ENCODE data around the gene TEC. TPM values are rescaled to one million over a fixed set of nuclear protein-coding genes. Genes with fewer than 3 reads are reported as not detected.
"Not testable (repeated sequence)": the region's sequence is repeated elsewhere in the genome, so short reads cannot be mapped to it uniquely, and the experiment has no call there.

The TEC gene
- total RNA-seq, 1 experiment from 2014 or later, result 1.2 TPM

- not testable (repeated sequence) for DNase-seq; H3K27me3 ChIP-seq (ENCODE audit: control insufficient read depth, insufficient read depth, low read length); H3K36me3 ChIP-seq (replicated peaks; ENCODE audit: control insufficient read depth, insufficient read depth, low read length); H3K4me3 ChIP-seq (ENCODE audit: insufficient read depth, low read depth, low read length)
These were observed 16.4 kb upstream of the TEC start for GRCh38 chr4:48286060-48286459.

GRCh38 chr4:48285640-48286039 is 16.0 kb upstream of the TEC start:
- H3K4me3 ChIP-seq (ENCODE audit: insufficient read depth, low read depth, low read length); H3K27me3 ChIP-seq (ENCODE audit: control insufficient read depth, insufficient read depth, low read length); DNase-seq; H3K36me3 ChIP-seq (replicated peaks; ENCODE audit: control insufficient read depth, insufficient read depth, low read length): not testable (repeated sequence)

DNA sequence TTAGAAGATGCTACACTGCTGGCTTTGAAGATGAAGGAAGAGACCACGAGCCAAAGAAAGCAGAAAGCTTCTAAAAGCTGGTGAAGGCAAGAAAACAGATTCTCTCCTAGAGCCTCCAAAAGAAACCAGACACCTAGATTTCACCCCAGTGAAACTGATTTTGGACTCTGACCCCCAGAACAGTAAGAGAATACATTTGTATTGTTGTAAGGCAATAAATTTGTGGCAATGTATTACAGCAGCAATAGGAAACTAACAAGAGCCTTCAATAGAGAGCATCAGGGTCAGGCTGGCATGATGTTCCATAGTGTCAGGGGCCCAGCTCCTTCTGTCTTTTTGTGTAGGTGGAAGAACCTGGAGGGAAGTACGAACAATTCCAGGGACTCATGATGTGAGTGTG is 6.0 kb upstream of the TEC start:
- Histone ChIP-seq H3K36me3 (replicated peaks; ENCODE audit: control insufficient read depth, insufficient read depth, low read length) (no peaks in the 10 kb centered on the region), H3K27me3 (ENCODE audit: control insufficient read depth, insufficient read depth, low read length) (peaks cover 1% of the 10 kb centered on the region; the same call in 1 of the 2 replicates), H3K4me3 (ENCODE audit: insufficient read depth, low read depth, low read length) (no peak overlapping the region)
- DNase-seq, result no peak

DNA sequence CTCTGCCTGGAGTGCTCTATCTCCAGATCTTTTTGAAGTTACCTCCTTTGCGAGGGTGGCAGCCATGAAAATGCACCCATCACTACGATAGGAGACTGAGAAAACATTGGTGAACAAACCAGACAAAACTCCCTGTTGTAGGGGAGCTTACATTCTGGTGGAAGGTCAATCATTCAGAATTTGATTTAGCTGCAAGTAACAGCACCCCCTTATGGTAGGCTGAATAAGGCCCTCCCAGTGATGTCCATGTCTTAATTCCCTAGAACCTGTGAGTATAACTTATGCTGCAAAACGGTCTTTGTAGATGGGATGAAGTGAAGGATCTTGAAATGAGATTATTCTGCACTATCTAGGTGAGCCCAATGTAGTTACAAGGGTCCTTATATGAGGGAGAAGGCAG is 5.6 kb upstream of the TEC start:
- Histone ChIP-seq H3K27me3 (ENCODE audit: control insufficient read depth, insufficient read depth, low read length) (peaks cover 1% of the 10 kb centered on the region; the same call in 1 of the 2 replicates), H3K36me3 (replicated peaks; ENCODE audit: control insufficient read depth, insufficient read depth, low read length) (no peaks in the 10 kb centered on the region), H3K4me3 (ENCODE audit: insufficient read depth, low read depth, low read length) (no peak overlapping the region)
- peak; percentile 61 for DNase-seq

- DNase-seq, result no peak
- Histone ChIP-seq H3K4me3 (ENCODE audit: insufficient read depth, low read depth, low read length) (no peak overlapping the region), H3K27me3 (ENCODE audit: control insufficient read depth, insufficient read depth, low read length) (peaks cover 1% of the 10 kb centered on the region; the same call in 1 of the 2 replicates), H3K36me3 (replicated peaks; ENCODE audit: control insufficient read depth, insufficient read depth, low read length) (no peaks in the 10 kb centered on the region)
These were observed 2.0 kb upstream of the TEC start for GRCh38 chr4:48271626-48272025.

- Histone ChIP-seq H3K27me3 (ENCODE audit: control insufficient read depth, insufficient read depth, low read length) (peaks cover 1% of the 10 kb centered on the region; the same call in 1 of the 2 replicates), H3K4me3 (ENCODE audit: insufficient read depth, low read depth, low read length) (no peak overlapping the region), H3K36me3 (replicated peaks; ENCODE audit: control insufficient read depth, insufficient read depth, low read length) (no peaks in the 10 kb centered on the region)
- no peak for DNase-seq
These were observed 1.4 kb upstream of the TEC start for GRCh38 chr4:48270951-48271473.

DNA sequence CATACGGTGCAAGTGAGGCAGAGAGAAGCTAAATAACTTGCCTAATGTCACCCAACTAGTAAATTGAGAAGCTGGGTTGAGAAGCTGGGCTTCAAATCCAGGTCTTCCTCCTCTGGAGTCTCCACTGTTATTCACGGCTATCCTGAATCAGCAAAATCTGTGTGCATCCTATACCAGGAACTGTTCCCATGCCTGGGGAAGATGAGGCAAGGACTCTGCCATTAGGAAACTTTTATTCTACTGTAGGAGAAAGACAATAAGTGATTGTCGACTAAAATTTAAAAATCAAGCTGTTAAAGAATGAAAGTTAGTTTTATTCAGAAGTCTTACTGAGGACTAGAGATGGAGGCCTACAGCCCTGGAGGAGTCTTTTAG is 872 bp upstream of the TEC start:
- Histone ChIP-seq H3K27me3 (ENCODE audit: control insufficient read depth, insufficient read depth, low read length) (peaks cover 1% of the 10 kb centered on the region; the same call in 1 of the 2 replicates), H3K36me3 (replicated peaks; ENCODE audit: control insufficient read depth, insufficient read depth, low read length) (no peaks in the 10 kb centered on the region), H3K4me3 (ENCODE audit: insufficient read depth, low read depth, low read length) (peak overlapping the region; percentile 60)
- DNase-seq, result peak; percentile 17

- peak overlapping the region; percentile 88 for H3K4me3 ChIP-seq (ENCODE audit: insufficient read depth, low read depth, low read length)
- H3K27me3 ChIP-seq (ENCODE audit: control insufficient read depth, insufficient read depth, low read length), result peaks cover 1% of the 10 kb centered on the region; the same call in 1 of the 2 replicates
- H3K36me3 ChIP-seq (replicated peaks; ENCODE audit: control insufficient read depth, insufficient read depth, low read length), result no peaks in the 10 kb centered on the region
- peak; percentile 98 for DNase-seq
These were observed 354 bp upstream of the TEC start for GRCh38 chr4:48269861-48270522.

- DNase-seq, result no peak
- H3K36me3 ChIP-seq (replicated peaks; ENCODE audit: control insufficient read depth, insufficient read depth, low read length), result no peaks in the 10 kb centered on the region
- no peak overlapping the region for H3K4me3 ChIP-seq (ENCODE audit: insufficient read depth, low read depth, low read length)
- H3K27me3 ChIP-seq (ENCODE audit: control insufficient read depth, insufficient read depth, low read length), result peaks cover 1% of the 10 kb centered on the region; the same call in 1 of the 2 replicates
These were observed 2.1 kb downstream of the TEC start for GRCh38 chr4:48267574-48267973.

DNA sequence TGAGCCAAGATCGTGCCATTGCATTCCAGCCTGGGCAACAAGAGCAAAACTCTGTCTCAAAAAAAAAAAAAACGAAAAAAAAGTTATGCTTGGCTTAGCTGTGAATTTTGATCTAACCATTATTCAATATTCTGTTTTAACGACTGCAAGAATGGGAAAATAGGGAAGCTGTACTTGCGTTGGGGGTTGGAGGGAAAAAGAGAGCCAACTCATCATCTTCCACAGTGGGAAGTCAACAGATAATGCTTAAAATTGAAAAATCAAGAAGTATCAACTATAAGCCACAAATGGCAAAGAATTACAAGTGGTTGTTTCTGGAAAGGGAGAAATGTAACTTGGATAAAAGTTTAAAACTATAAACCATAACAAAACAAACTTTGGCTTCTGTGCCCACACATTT is 2.9 kb downstream of the TEC start:
- DNase-seq, result no peak
- peaks cover 1% of the 10 kb centered on the region; the same call in 1 of the 2 replicates for H3K27me3 ChIP-seq (ENCODE audit: control insufficient read depth, insufficient read depth, low read length)
- H3K4me3 ChIP-seq (ENCODE audit: insufficient read depth, low read depth, low read length), result no peak overlapping the region
- no peaks in the 10 kb centered on the region for H3K36me3 ChIP-seq (replicated peaks; ENCODE audit: control insufficient read depth, insufficient read depth, low read length)

GRCh38 chr4:48262926-48263325 is 6.7 kb downstream of the TEC start:
- DNase-seq, result no peak
- no peaks in the 10 kb centered on the region for H3K36me3 ChIP-seq (replicated peaks; ENCODE audit: control insufficient read depth, insufficient read depth, low read length)
- H3K4me3 ChIP-seq (ENCODE audit: insufficient read depth, low read depth, low read length), result no peak overlapping the region
- H3K27me3 ChIP-seq (ENCODE audit: control insufficient read depth, insufficient read depth, low read length), result no peaks in the 10 kb centered on the region

DNA sequence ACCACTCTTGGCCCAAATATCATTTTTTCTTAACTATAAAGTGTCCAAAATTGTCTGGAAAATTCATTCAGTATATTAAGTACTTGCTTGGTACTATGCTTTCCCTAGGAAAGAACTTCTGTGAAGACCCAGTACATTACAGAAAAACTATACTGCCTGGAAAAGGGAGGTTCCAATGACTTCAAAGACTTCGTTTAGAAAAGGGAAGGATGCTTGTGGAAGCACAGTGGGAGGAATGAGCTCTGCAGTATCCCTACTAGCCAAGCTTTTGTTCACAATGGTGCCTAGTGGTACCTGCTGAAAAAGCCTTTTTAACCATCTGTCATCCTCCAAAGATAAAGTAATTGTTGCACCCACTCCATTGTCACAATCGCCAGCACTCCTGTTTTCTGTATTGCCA is 7.2 kb downstream of the TEC start:
- H3K27me3 ChIP-seq (ENCODE audit: control insufficient read depth, insufficient read depth, low read length), result no peaks in the 10 kb centered on the region
- no peak for DNase-seq
- no peaks in the 10 kb centered on the region for H3K36me3 ChIP-seq (replicated peaks; ENCODE audit: control insufficient read depth, insufficient read depth, low read length)
- H3K4me3 ChIP-seq (ENCODE audit: insufficient read depth, low read depth, low read length), result no peak overlapping the region

- H3K4me3 ChIP-seq (ENCODE audit: insufficient read depth, low read depth, low read length), result no peak overlapping the region
- no peak for DNase-seq
These were observed 8.4 kb downstream of the TEC start for GRCh38 chr4:48261281-48261680.

GRCh38 chr4:48259748-48260147 is 9.9 kb downstream of the TEC start:
- no peak overlapping the region for H3K4me3 ChIP-seq (ENCODE audit: insufficient read depth, low read depth, low read length)
- H3K27me3 ChIP-seq (ENCODE audit: control insufficient read depth, insufficient read depth, low read length), result no peaks in the 10 kb centered on the region
- DNase-seq, result no peak
- H3K36me3 ChIP-seq (replicated peaks; ENCODE audit: control insufficient read depth, insufficient read depth, low read length), result no peaks in the 10 kb centered on the region

More at GRCh38 chr4:48261281-48261680, 8.4 kb downstream of the TEC start:
- H3K27me3 ChIP-seq (ENCODE audit: control insufficient read depth, insufficient read depth, low read length), result no peaks in the 10 kb centered on the region
- no peaks in the 10 kb centered on the region for H3K36me3 ChIP-seq (replicated peaks; ENCODE audit: control insufficient read depth, insufficient read depth, low read length)

DNA sequence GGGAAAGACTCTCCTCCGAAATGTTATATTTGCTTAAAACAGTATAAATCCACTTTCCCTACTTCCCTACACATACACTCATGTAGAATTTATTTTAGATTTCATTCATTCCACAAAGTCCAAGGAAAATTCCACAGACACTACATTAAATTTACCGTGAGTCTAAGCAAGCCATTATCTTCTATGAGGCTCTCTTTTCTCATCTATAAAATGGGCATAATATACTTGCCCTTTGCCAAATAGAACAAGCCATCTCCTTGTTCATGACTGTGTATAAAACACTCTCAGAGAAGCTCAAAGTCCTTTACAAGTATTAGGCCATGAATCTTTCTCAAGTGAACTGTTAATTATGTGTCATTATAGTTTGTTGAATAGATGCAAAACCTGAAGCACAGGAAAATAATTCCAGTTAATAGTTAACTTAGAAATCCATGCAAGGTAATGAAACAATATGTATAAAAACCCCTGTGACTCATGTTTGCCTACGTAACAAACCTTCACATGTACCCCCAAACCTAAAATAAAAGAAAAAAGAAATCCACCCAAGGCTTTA is 10.7 kb downstream of the TEC start:
- Histone ChIP-seq H3K27me3 (ENCODE audit: control insufficient read depth, insufficient read depth, low read length) (no peaks in the 10 kb centered on the region), H3K4me3 (ENCODE audit: insufficient read depth, low read depth, low read length) (no peak overlapping the region), H3K36me3 (replicated peaks; ENCODE audit: control insufficient read depth, insufficient read depth, low read length) (no peaks in the 10 kb centered on the region)
- no peak for DNase-seq
